Muscle of leg (tissue), 11 donors: ENCODE results near the gene RHBDD1. TPM values are rescaled to one million over a fixed set of nuclear protein-coding genes. Genes with fewer than 3 reads are reported as not detected.

Source experiments
- DNase-seq: peaks from one replicate; pipeline ENCODE4 v3.0.0; 2013
- H3K27ac ChIP-seq: one replicate; pipeline ENCODE4 v1.5.1; 2013; ENCODE audit warnings: mild to moderate bottlenecking, low read length, control low read depth
- H3K27me3 ChIP-seq: one replicate; pipeline ENCODE4 v1.6.1; 2013; ENCODE audit warnings: low read length; ENCODE audit not compliant: control insufficient read depth, insufficient read depth
- H3K36me3 ChIP-seq: one replicate; pipeline ENCODE4 v1.6.1; 2013; ENCODE audit warnings: low read length; ENCODE audit not compliant: control insufficient read depth, insufficient read depth
- H3K4me1 ChIP-seq: one replicate; pipeline ENCODE4 v1.6.1; 2013; ENCODE audit warnings: low read length; ENCODE audit not compliant: control insufficient read depth, insufficient read depth
- H3K4me3 ChIP-seq: one replicate; pipeline ENCODE4 v1.5.1; 2013; ENCODE audit warnings: low read length, control low read depth
- H3K9me3 ChIP-seq: replicated peaks from 2 replicates; pipeline ENCODE4 v1.6.1; 2013; ENCODE audit warnings: low read depth, low read length; ENCODE audit not compliant: control insufficient read depth
- WGBS: methylation state at CpG from one replicate; pipeline ENCODE4 v1.1.5; 2013; ENCODE audit warnings: missing lambda C conversion rate; ENCODE audit not compliant: insufficient coverage; 5-methylcytosine and 5-hydroxymethylcytosine counted together
- polyA plus RNA-seq, 8 donors: library from polyadenylated mRNA; unstranded; fragments of 120-200 nt; gene quantifications; one replicate each; pipeline versions ENCODE4 v1.2.1 to v1.2.3, GENCODE V29; 2013; ENCODE audit warnings: inconsistent platforms in 1 of 8, low replicate concordance in 1 of 8; ENCODE audit not compliant: insufficient read length in 8 of 8, insufficient read depth in 1 of 8
- total RNA-seq: library from RNA; stranded (reverse); fragments of 120-200 nt; gene quantifications from one replicate; pipeline ENCODE4 v1.2.4, GENCODE V29; 2013

RHBDD1 gene
- total and polyA plus RNA-seq, 9 donors = 9.3 to 27.6 (median 15.2) TPM

- whole genome bisulfite sequencing = no CpG with 5 or more reads among the region's 6 CpGs
- no peak for DNase-seq
- Histone ChIP-seq H3K9me3 (no peaks in the 10 kb centered on the region), H3K27me3 (no peaks in the 10 kb centered on the region), H3K4me3 (no peak overlapping the region), H3K27ac (no peak overlapping the region), H3K4me1 (no peaks in the 10 kb centered on the region), H3K36me3 (peaks cover 13% of the 10 kb centered on the region)
Observed at GRCh38 chr2:226865710-226866109, 29.9 kb downstream of the RHBDD1 start.

GRCh38 chr2:226868331-226869162, 32.7 kb downstream of the RHBDD1 start:
- H3K27me3 ChIP-seq = no peaks in the 10 kb centered on the region
- WGBS = 46% methylated on average over 4 of the region's 7 CpGs
- no peak overlapping the region for H3K27ac ChIP-seq
- H3K36me3 ChIP-seq = peaks cover 13% of the 10 kb centered on the region
- H3K9me3 ChIP-seq = no peaks in the 10 kb centered on the region
- no peak for DNase-seq
- no peaks in the 10 kb centered on the region for H3K4me1 ChIP-seq
- no peak overlapping the region for H3K4me3 ChIP-seq

GRCh38 chr2:226869371-226869770, 33.5 kb downstream of the RHBDD1 start:
- DNase-seq = no peak
- H3K4me3 ChIP-seq = no peak overlapping the region
- no peaks in the 10 kb centered on the region for H3K4me1 ChIP-seq
- no peaks in the 10 kb centered on the region for H3K9me3 ChIP-seq
- H3K27me3 ChIP-seq = no peaks in the 10 kb centered on the region
- H3K36me3 ChIP-seq = peaks cover 13% of the 10 kb centered on the region
- no peak overlapping the region for H3K27ac ChIP-seq
- 80% methylated on average over 1 of the region's 5 CpGs for WGBS

- Histone ChIP-seq H3K27me3 (no peaks in the 10 kb centered on the region), H3K9me3 (no peaks in the 10 kb centered on the region), H3K27ac (no peak overlapping the region), H3K4me1 (no peaks in the 10 kb centered on the region), H3K36me3 (peaks cover 6% of the 10 kb centered on the region), H3K4me3 (no peak overlapping the region)
- no CpG with 5 or more reads among the region's 2 CpGs for WGBS
- DNase-seq = no peak
Observed at GRCh38 chr2:226873051-226873620, 37.3 kb downstream of the RHBDD1 start.

- Histone ChIP-seq H3K4me3 (no peak overlapping the region), H3K36me3 (peaks cover 6% of the 10 kb centered on the region), H3K9me3 (no peaks in the 10 kb centered on the region), H3K4me1 (no peaks in the 10 kb centered on the region), H3K27ac (no peak overlapping the region), H3K27me3 (no peaks in the 10 kb centered on the region)
- DNase-seq = no peak
- WGBS = no CpG with 5 or more reads among the region's 1 CpG
Observed at GRCh38 chr2:226873826-226874225, 38.0 kb downstream of the RHBDD1 start.

- no CpG with 5 or more reads among the region's 3 CpGs for WGBS
- Histone ChIP-seq H3K4me1 (no peaks in the 10 kb centered on the region), H3K27ac (no peak overlapping the region), H3K27me3 (no peaks in the 10 kb centered on the region), H3K4me3 (no peak overlapping the region), H3K9me3 (no peaks in the 10 kb centered on the region), H3K36me3 (peaks cover 3% of the 10 kb centered on the region)
- no peak for DNase-seq
Observed at GRCh38 chr2:226874749-226875148, 38.9 kb downstream of the RHBDD1 start.

- WGBS = 89% methylated on average over 2 of the region's 5 CpGs
- H3K27ac ChIP-seq = no peak overlapping the region
- DNase-seq = peak; percentile 57
Observed at GRCh38 chr2:226875438-226876225, 39.8 kb downstream of the RHBDD1 start.

GRCh38 chr2:226877491-226877890, 41.6 kb downstream of the RHBDD1 start:
- no peak for DNase-seq
- no CpG with 5 or more reads among the region's 3 CpGs for WGBS
- no peak overlapping the region for H3K4me3 ChIP-seq
- no peaks in the 10 kb centered on the region for H3K4me1 ChIP-seq
- H3K27ac ChIP-seq = no peak overlapping the region
- H3K27me3 ChIP-seq = no peaks in the 10 kb centered on the region
- H3K9me3 ChIP-seq = no peaks in the 10 kb centered on the region
- no peaks in the 10 kb centered on the region for H3K36me3 ChIP-seq

More at GRCh38 chr2:226875438-226876225, 39.8 kb downstream of the RHBDD1 start:
- Histone ChIP-seq H3K27me3 (no peaks in the 10 kb centered on the region), H3K4me1 (no peaks in the 10 kb centered on the region), H3K4me3 (no peak overlapping the region), H3K9me3 (no peaks in the 10 kb centered on the region), H3K36me3 (no peaks in the 10 kb centered on the region)

GRCh38 chr2:226881287-226881686, 45.4 kb downstream of the RHBDD1 start:
- Histone ChIP-seq H3K36me3 (no peaks in the 10 kb centered on the region), H3K4me3 (no peak overlapping the region), H3K27ac (no peak overlapping the region), H3K9me3 (no peaks in the 10 kb centered on the region), H3K4me1 (no peaks in the 10 kb centered on the region), H3K27me3 (no peaks in the 10 kb centered on the region)
- no CpG with 5 or more reads among the region's 2 CpGs for WGBS
- no peak for DNase-seq

- H3K4me1 ChIP-seq = no peaks in the 10 kb centered on the region
- WGBS = no CpG with 5 or more reads among the region's 4 CpGs
- no peak overlapping the region for H3K27ac ChIP-seq
Observed at GRCh38 chr2:226882606-226883005, 46.8 kb downstream of the RHBDD1 start.

More at GRCh38 chr2:226882606-226883005, 46.8 kb downstream of the RHBDD1 start:
- no peaks in the 10 kb centered on the region for H3K9me3 ChIP-seq
- no peaks in the 10 kb centered on the region for H3K36me3 ChIP-seq
- DNase-seq = no peak
- H3K27me3 ChIP-seq = no peaks in the 10 kb centered on the region
- no peak overlapping the region for H3K4me3 ChIP-seq
